CD4-positive, alpha-beta memory T cell (primary cell): ENCODE measurements around the gene CSF3. TPM values are rescaled to one million over a fixed set of nuclear protein-coding genes. Genes with fewer than 3 reads are reported as not detected.

Experiments used
- CTCF ChIA-PET: fragments of 350-600 bp; sonication (Branson Sonifier 250); formaldehyde crosslinking; loops from one replicate; lab custom pipeline; 2021; ENCODE audit warnings: inconsistent platforms; ENCODE audit not compliant: partially characterized antibody; lab: Charles Lee
- POLR2A ChIA-PET: fragments of 350-600 bp; sonication (Branson Sonifier 250); formaldehyde crosslinking; loops from one replicate; lab custom pipeline; 2021; ENCODE audit not compliant: partially characterized antibody; lab: Charles Lee
- DNase-seq, 5 donors: peaks; one replicate each; pipeline versions ENCODE4 v3.0.0 to v3.0.0-alpha.2; 2020 to 2022; ENCODE audit warnings: mixed read lengths in 1 of 5
- H3K27ac ChIP-seq: one replicate; pipeline ENCODE4 v1.7.0; 2013; ENCODE audit warnings: low read depth, low read length
- H3K27me3 ChIP-seq: 2 replicates; pipeline ENCODE4 v1.7.0; 2013; ENCODE audit warnings: mild to moderate bottlenecking, low read length, moderate library complexity; ENCODE audit not compliant: insufficient read depth
- H3K36me3 ChIP-seq: 2 replicates; pipeline ENCODE4 v1.7.0; 2013; ENCODE audit warnings: mild to moderate bottlenecking, low read length, moderate library complexity; ENCODE audit not compliant: insufficient read depth
- H3K4me1 ChIP-seq: 2 replicates; pipeline ENCODE4 v1.7.0; 2013; ENCODE audit warnings: mild to moderate bottlenecking, low read length, moderate library complexity; ENCODE audit not compliant: insufficient read depth
- H3K4me3 ChIP-seq, 2 donors: one replicate each; pipeline ENCODE4 v1.7.0; 2013; ENCODE audit warnings: low read length in 2 of 2, mild to moderate bottlenecking in 1 of 2
- H3K9me3 ChIP-seq, 2 donors: one replicate each; pipeline ENCODE4 v1.7.0; 2013; ENCODE audit warnings: low read length in 2 of 2, control low read depth in 1 of 2; ENCODE audit not compliant: control insufficient read depth in 1 of 2
- H3K27ac Mint-ChIP-seq, 7 donors: one replicate each; pipeline ENCODE4 v1.8.0; 2020 to 2021; ENCODE audit warnings: mixed read lengths in 7 of 7, mild to moderate bottlenecking in 6 of 7, inconsistent platforms in 3 of 7, moderate library complexity in 3 of 7
- H3K27me3 Mint-ChIP-seq, 2 donors: one replicate each; pipeline ENCODE4 v1.8.0; 2020 to 2021; ENCODE audit warnings: mixed read lengths in 2 of 2
- H3K36me3 Mint-ChIP-seq, 2 donors: one replicate each; pipeline ENCODE4 v1.8.0; 2020 to 2021; ENCODE audit warnings: mixed read lengths in 2 of 2, inconsistent platforms in 1 of 2, mild to moderate bottlenecking in 1 of 2
- H3K4me1 Mint-ChIP-seq, 4 donors: one replicate each; pipeline ENCODE4 v1.8.0; 2020 to 2021; ENCODE audit warnings: mixed read lengths in 4 of 4, mild to moderate bottlenecking in 1 of 4
- H3K4me3 Mint-ChIP-seq, 8 donors: one replicate each; pipeline ENCODE4 v1.8.0; 2020 to 2021; ENCODE audit warnings: mixed read lengths in 8 of 8, mild to moderate bottlenecking in 7 of 8, moderate library complexity in 6 of 8, inconsistent platforms in 3 of 8
- H3K9me3 Mint-ChIP-seq, 8 donors: one replicate each; pipeline ENCODE4 v1.8.0; 2020 to 2021; ENCODE audit warnings: mixed read lengths in 8 of 8, mild to moderate bottlenecking in 5 of 8, inconsistent platforms in 3 of 8, moderate library complexity in 1 of 8
- intact Hi-C: fragments of 100-400 bp; cut with micrococcal nuclease; formaldehyde crosslinking; loops from one replicate; pipeline ENCODE4 v1.15.1; 2023
- polyA plus RNA-seq, 2 donors: library from polyadenylated mRNA; unstranded; fragments of 300-500 nt; fragmentation: Illumina TruSeq; gene quantifications; one replicate each; pipeline ENCODE4 v1.2.3, GENCODE V29; 2021
- total RNA-seq, 2 experiments: library from RNA; stranded (reverse); gene quantifications; one replicate each; pipeline ENCODE4 v1.2.3, GENCODE V29; 2021

The CSF3 gene
- total and polyA plus RNA-seq, 4 experiments from 2014 or later, result not detected

DNA sequence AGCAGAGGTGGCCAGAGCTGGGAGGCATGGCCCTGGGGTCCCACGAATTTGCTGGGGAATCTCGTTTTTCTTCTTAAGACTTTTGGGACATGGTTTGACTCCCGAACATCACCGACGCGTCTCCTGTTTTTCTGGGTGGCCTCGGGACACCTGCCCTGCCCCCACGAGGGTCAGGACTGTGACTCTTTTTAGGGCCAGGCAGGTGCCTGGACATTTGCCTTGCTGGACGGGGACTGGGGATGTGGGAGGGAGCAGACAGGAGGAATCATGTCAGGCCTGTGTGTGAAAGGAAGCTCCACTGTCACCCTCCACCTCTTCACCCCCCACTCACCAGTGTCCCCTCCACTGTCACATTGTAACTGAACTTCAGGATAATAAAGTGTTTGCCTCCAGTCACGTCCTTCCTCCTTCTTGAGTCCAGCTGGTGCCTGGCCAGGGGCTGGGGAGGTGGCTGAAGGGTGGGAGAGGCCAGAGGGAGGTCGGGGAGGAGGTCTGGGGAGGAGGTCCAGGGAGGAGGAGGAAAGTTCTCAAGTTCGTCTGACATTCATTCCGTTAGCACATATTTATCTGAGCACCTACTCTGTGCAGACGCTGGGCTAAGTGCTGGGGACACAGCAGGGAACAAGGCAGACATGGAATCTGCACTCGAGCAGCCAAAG is 2.3 kb downstream of the CSF3 start:
- Mint-ChIP-seq H3K27ac (no peak overlapping the region), H3K9me3 (no peaks in the 10 kb centered on the region), H3K36me3 (peaks cover 9 to 29% of the 10 kb centered on the region in 2 donors), H3K4me1 (peaks cover 0 to 6% (median 4%) of the 10 kb centered on the region in 4 donors), H3K4me3 (no peak overlapping the region), H3K27me3 (no peaks in the 10 kb centered on the region)
- ChIA-PET POLR2A (interaction anchor here (0.9 kb wide), 1 partner anchor 10 kb away, joined by 6 read pairs; no protein-coding TSS in a partner anchor), CTCF (interaction anchor here (1.1 to 13.1 kb wide), 5 partner anchors 11 to 175 kb away, joined by 3 to 166 read pairs (median 12); no protein-coding TSS in a partner anchor)
- H3K4me1 ChIP-seq, result peaks cover 4% of the 10 kb centered on the region
- H3K27ac ChIP-seq, result no peak overlapping the region
- H3K36me3 ChIP-seq, result peaks cover 28% of the 10 kb centered on the region
- no peaks in the 10 kb centered on the region for H3K27me3 ChIP-seq
- H3K4me3 ChIP-seq, result no peak overlapping the region
- no peak for DNase-seq
- intact Hi-C loops, result no loop called here
- H3K9me3 ChIP-seq, result no peaks in the 10 kb centered on the region

DNA sequence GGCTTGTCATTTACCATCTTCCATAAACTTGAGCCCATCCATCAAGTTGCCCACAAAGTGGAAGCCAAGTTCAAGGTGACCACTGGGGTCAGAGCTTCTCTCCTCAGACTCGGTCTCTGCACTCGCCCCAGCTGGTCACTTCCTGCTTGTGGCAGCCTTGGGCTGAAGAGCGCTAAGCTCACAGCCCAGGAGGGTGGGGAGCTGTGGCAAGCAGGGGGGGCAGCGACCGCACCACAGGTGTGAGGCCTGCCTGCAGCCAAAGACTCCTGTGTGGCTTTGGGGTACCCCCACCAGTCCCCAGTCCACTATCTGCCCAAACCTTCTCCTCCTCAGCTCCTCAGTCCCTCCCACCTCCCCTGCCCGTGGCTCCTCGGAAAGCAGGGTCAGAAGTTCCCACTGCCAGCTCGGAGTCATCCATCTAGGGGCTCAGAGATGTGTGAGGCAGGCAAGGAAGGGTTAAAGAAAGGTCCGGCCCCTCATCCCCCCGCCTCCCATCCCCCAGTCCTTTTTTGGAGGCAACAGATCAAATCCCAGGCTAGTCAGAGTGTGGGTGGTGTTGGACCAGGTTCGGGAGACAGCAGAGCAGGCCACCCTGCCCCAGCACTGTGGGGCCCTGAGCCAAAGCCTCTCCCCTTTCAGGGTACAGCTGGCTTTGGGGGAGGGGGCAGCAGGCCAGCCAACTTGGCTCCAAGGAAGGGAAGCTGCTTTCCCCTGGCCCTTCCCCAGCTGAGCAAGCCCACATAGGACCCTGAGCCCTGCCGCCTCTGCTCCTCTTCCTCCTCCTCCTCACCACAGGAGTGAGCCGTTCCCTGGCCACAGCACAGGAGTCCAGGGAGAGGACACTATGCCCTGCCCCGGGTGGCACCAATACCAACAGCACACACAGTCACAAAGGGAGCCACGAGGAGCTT is 3.2 kb downstream of the CSF3 start:
- Mint-ChIP-seq H3K36me3 (peaks cover 9 to 32% of the 10 kb centered on the region in 2 donors), H3K27me3 (no peaks in the 10 kb centered on the region), H3K9me3 (no peaks in the 10 kb centered on the region), H3K4me1 (peaks cover 0 to 6% (median 4%) of the 10 kb centered on the region in 4 donors), H3K27ac (peak overlapping the region in 2 of 7 donors; percentile 24 to 53), H3K4me3 (no peak overlapping the region)
- POLR2A ChIA-PET, result no interaction called here
- intact Hi-C loops, result no loop called here
- Histone ChIP-seq H3K4me3 (no peak overlapping the region), H3K27ac (no peak overlapping the region), H3K9me3 (no peaks in the 10 kb centered on the region), H3K27me3 (no peaks in the 10 kb centered on the region), H3K36me3 (peaks cover 35% of the 10 kb centered on the region), H3K4me1 (peaks cover 3% of the 10 kb centered on the region)
- CTCF ChIA-PET, result interaction anchor here (2.0 to 13.1 kb wide), 4 partner anchors 10 to 174 kb away, joined by 6 to 166 read pairs (median 18); no protein-coding TSS in a partner anchor
- DNase-seq, result no peak

DNA sequence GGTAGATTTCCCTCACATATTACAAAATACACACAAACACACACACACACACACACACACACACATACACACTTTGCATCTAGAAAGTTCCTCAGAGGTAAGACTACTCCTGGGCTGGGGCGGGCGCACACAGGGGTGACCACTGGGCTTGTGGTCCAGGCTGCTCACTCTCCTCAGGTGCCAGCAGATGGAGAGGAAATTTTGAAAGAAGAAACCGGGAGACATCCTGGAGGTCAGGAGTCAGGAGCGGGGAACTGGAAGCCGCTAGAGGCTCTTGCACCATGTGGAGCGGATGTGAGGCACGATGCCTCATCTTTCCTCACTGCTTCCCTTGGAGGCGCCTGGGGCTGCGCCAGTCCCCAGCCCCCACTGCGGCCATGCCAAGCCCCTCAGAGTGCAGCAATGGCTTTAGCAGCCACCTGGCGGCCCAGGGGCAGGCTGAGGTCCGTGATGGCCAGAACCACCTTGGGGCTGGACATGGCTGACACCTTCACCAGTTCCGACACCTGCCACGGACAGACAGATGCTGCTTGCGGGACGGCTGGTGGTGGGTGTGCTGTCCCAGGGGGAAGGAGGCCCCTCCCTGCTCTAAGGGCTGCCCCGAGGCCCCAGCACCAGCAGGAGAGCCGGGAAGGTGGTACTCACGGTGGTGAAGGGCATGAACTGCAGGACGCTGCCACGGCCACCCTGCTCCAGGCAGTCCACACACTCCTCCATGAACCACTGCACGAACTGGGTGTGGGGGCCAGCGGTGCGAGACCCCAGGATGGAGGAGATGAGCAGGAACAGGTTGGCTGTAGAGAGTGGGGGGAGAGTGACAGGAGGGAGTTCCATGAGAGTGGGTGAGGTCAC is 4.1 kb downstream of the CSF3 start:
- H3K4me1 ChIP-seq, result no peaks in the 10 kb centered on the region
- H3K27me3 ChIP-seq, result no peaks in the 10 kb centered on the region
- peaks cover 38% of the 10 kb centered on the region for H3K36me3 ChIP-seq
- Mint-ChIP-seq H3K9me3 (no peaks in the 10 kb centered on the region), H3K36me3 (peaks cover 9 to 37% of the 10 kb centered on the region in 2 donors), H3K4me1 (no peaks in the 10 kb centered on the region), H3K4me3 (no peak overlapping the region), H3K27ac (peak overlapping the region in 2 of 7 donors; percentile 57 to 68), H3K27me3 (no peaks in the 10 kb centered on the region)
- DNase-seq, result no peak
- no peak overlapping the region for H3K4me3 ChIP-seq
- ChIA-PET POLR2A (no interaction called here), CTCF (interaction anchor here (2.1 to 13.1 kb wide), 2 partner anchors 9 to 93 kb away, joined by 12 to 166 read pairs; no protein-coding TSS in a partner anchor)
- intact Hi-C loops, result no loop called here
- no peaks in the 10 kb centered on the region for H3K9me3 ChIP-seq
- no peak overlapping the region for H3K27ac ChIP-seq

DNA sequence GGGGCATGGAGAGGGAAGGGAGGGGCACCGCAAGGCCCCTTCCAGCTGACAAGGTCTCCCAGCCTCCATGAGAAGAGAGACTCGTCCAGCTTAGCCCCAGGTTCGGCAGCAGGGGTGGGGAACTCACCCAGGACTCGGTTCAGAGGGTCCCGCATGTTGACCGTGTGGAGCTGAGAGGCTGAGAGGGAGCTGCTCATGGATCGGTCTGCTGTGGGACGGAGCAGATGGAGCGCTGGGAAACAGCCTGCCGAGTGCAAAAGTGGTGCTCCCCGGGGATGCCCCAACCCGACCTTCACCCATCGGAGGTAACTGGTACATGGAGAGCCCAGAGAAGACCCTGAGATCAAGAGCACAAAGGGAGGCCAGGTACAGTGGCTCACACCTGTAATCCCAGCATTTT is 4.9 kb downstream of the CSF3 start:
- Mint-ChIP-seq H3K27ac (no peak overlapping the region), H3K27me3 (no peaks in the 10 kb centered on the region), H3K9me3 (no peaks in the 10 kb centered on the region), H3K36me3 (peaks cover 9 to 39% of the 10 kb centered on the region in 2 donors), H3K4me1 (peaks cover 0 to 3% (median under 1%) of the 10 kb centered on the region in 4 donors), H3K4me3 (no peak overlapping the region)
- ChIA-PET CTCF (no interaction called here), POLR2A (no interaction called here)
- Histone ChIP-seq H3K27ac (no peak overlapping the region), H3K27me3 (no peaks in the 10 kb centered on the region), H3K4me1 (peaks cover 3% of the 10 kb centered on the region), H3K36me3 (peaks cover 38% of the 10 kb centered on the region), H3K4me3 (no peak overlapping the region), H3K9me3 (no peaks in the 10 kb centered on the region)
- no peak for DNase-seq
- intact Hi-C loops, result no loop called here

DNA sequence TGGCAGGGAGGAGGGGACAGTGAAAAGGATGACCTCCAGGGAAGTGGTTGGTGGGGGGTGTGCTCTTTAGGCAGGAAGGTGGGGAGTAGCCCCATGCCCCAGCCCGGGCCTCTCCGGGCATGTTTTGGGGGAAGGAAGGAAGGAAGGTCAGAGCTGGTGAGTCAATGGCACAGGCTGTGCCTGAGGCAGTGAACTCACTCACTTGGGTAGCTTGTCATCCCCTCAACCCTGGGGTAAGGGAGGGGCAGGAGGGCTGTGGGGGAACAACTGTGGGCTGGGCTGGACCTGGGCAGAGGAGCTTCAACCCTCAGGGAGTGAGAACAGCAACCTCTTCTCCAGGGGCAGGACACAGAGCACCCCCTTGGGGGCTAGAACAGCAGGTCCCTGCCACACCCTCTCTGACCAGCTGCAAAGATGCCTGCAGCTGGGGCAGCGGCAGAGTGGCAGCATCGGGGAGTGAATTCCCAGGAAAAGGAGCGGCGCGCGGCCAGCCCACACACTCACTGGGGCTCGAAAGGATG is 6.3 kb downstream of the CSF3 start:
- POLR2A ChIA-PET, result interaction anchor here (0.6 kb wide), 1 partner anchor 15 kb away, joined by 3 read pairs; no protein-coding TSS in a partner anchor

DNA sequence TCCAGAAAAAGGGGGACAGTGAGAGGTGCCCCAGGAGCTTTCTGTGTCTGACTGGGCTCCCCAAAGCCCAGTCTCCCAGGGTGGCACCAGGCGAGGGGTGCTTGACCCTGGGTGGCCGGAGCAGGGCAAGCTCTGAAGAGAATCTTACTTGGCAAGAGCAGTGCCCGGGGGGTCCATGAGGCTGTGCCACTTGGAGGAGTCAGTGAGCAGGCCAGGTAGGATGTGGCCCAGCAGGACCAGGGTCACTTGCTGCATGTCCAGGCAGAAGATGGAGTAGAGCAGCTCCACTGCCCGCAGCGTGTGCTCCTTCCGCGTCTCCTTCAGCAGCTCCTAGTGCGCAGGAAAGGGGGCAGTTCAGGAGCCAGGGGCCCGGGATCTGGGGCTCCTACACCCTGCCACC is 7.3 kb downstream of the CSF3 start:
- ChIA-PET POLR2A (no interaction called here), CTCF (interaction anchor here (1.3 to 2.2 kb wide), 2 partner anchors 15 to 169 kb away, joined by 3 to 5 read pairs; no protein-coding TSS in a partner anchor)
- intact Hi-C loops, result no loop called here
- Mint-ChIP-seq H3K4me1 (peaks cover 18 to 24% (median 21%) of the 10 kb centered on the region in 4 donors), H3K4me3 (no peak overlapping the region), H3K9me3 (no peaks in the 10 kb centered on the region), H3K27me3 (no peaks in the 10 kb centered on the region), H3K36me3 (peaks cover 21 to 56% of the 10 kb centered on the region in 2 donors), H3K27ac (no peak overlapping the region)
- Histone ChIP-seq H3K4me3 (no peak overlapping the region), H3K36me3 (peaks cover 49% of the 10 kb centered on the region), H3K27me3 (no peaks in the 10 kb centered on the region), H3K27ac (no peak overlapping the region), H3K9me3 (no peaks in the 10 kb centered on the region), H3K4me1 (peaks cover 25% of the 10 kb centered on the region)
- DNase-seq, result no peak

More for the DNA sequence above, 6.3 kb downstream of the CSF3 start:
- Histone ChIP-seq H3K9me3 (no peaks in the 10 kb centered on the region), H3K27ac (no peak overlapping the region), H3K27me3 (no peaks in the 10 kb centered on the region), H3K4me1 (peaks cover 17% of the 10 kb centered on the region), H3K36me3 (peaks cover 46% of the 10 kb centered on the region), H3K4me3 (no peak overlapping the region)
- Mint-ChIP-seq H3K4me1 (peaks cover 13 to 16% (median 14%) of the 10 kb centered on the region in 4 donors), H3K27me3 (no peaks in the 10 kb centered on the region), H3K36me3 (peaks cover 21 to 52% of the 10 kb centered on the region in 2 donors), H3K4me3 (no peak overlapping the region), H3K27ac (peak overlapping the region in 3 of 7 donors; percentile 51 to 69 (median 52)), H3K9me3 (no peaks in the 10 kb centered on the region)
- intact Hi-C loops, result no loop called here
- CTCF ChIA-PET, result interaction anchor here (0.7 to 2.2 kb wide), 4 partner anchors 16 to 170 kb away, joined by 3 to 5 read pairs (median 4); no protein-coding TSS in a partner anchor
- DNase-seq, result no peak
